ENCODE measurements around the gene TMEM273.

Gene TMEM273

DNA sequence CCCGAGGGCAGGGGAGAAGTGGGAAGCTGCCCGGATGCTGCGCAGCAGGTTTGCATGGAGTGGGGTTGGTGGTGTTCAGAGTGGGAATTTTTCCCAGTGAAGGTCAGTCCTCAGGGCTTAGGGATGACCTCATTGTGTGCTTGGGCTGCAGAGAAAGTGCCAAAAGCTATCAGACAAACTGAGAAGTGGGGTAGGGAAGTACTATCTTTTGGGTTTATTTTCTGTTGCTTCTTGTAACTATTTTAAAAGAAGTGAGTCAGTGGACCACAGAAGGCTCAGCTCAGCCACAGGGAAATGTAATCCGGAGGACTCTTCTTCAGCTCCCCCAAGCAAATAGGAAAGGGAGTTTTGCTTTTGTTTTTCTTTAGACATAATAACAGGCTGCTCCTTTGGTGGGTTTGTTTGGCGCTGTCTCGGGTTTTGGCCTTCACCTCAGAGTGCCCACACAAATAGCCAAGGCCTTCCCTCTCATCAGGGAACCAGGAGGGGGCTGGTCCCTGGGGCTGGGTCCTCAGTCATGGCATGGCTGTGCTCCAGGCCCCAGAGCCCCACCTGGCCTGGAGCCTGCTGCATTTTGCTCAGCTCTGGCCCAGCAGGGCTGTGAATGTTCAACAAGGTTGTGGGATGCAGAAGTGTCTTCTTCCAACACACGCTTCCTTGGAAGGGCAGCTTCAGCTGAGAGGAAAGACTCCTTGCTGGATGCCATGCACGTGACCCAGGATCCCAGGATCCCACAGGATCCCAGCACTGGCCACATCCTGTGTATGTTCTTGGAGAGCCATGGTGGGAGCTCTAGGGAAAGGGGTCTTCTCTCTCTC is 49.0 kb downstream of the TMEM273 start:
- FAIRE-seq = no peak

- no peak for FAIRE-seq
Measured at GRCh38 chr10:49138361-49138891, 49.8 kb downstream of the TMEM273 start.

- no peak for FAIRE-seq
Measured at GRCh38 chr10:49136525-49136924, 51.7 kb downstream of the TMEM273 start.

DNA sequence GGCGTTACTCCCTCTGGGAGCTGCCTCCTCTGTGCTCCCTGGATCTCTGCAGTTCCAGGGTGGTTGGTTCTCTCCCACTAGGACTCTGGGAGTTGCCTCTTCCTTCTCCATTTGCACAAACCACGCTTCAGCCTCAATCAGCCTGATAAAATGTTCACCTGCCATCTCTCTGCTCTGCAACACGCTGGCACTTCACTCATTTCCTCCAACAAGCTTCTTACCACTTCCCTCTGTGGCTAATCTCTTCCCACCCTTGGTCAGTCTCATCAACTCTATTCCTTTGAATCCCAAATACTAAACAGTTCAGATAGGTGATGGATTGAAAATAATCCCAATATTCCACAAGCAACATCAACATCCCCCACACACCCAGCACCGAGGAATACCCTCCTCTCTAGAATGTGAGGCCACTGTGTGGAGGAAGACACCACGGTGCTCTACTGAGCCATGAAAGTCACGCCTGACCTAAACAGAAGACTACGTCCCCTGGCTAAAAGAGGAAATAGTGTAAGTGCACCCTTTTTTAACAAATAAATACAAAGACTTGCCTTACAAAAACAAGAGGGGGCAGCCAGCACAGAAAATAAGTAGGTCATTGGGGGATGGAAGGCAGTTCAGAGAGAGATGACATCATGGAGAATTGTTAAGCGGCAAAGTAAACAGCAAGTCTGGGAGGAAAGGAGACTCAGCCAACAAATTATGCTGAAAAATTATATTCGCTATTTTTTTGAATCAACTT is 52.4 kb downstream of the TMEM273 start:
- FAIRE-seq = no peak

DNA sequence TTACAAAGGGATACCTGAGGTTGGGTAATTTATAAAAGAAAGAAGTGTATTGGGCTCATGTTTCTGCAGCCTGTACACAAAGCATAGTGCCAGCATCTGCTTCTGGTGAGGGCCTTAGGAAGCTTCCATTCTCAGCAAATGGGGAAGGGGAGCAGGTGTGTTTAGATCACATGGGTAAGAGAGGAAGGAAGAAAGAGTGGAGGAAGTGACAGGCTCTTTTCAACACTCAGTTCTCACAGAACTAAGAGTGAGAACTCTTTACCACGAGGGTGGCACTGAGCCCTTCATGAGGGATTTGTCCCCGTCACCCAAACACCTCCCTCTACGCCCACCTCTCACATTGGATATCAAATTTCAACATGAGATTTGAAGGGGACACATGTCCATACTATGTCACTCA is 53.9 kb downstream of the TMEM273 start:
- FAIRE-seq = no peak

DNA sequence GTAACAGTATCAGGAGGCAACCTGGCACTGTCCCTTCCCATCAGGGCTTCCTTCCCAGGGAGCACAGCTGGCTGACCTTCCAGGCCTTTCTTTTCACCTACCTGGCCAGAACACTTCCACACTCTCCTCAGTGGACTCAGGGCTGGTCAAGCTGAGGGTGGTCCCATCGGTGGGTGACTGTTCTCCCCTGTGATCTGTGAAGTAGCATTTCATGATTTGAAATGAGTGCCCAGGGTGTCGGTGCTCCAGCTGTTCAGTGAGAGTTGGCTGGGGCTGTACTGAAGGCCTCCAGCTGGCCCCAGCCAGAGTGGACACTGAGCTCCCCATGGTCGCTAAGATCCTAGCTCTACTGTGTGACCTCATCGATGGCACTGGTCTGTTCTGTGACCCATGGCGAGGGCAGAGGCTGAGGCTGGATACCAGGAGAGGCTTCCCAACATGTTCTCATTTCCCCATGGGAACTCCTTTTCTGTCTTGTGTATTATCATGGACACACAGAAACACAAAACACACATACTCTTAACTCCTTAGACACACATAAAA is 54.4 kb downstream of the TMEM273 start, which contains the start of gene FAM170B:
TSS of gene FAM170B (minus strand) at position 316 of the 543 bp plus-strand sequence. CDS start at position 213, 103 bp downstream.
- no peak for FAIRE-seq

DNA sequence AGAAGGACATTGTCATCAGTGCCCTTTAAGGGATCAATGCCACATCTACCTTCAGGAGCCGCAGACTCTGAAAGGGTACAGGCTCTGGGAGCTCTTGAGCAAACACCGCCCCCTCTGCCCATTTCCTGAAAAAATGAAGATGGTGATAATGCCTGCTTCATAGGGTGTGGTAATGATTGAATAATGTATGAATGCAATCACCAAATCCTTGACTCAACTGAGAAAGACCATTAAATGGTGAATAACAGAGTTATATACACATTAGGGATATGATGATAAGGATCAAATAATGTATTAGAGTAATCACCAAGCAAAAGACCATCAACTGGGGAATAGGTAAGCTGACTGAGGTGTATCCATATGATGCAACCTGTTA is 55.8 kb downstream of the TMEM273 start:
- FAIRE-seq = no peak

DNA sequence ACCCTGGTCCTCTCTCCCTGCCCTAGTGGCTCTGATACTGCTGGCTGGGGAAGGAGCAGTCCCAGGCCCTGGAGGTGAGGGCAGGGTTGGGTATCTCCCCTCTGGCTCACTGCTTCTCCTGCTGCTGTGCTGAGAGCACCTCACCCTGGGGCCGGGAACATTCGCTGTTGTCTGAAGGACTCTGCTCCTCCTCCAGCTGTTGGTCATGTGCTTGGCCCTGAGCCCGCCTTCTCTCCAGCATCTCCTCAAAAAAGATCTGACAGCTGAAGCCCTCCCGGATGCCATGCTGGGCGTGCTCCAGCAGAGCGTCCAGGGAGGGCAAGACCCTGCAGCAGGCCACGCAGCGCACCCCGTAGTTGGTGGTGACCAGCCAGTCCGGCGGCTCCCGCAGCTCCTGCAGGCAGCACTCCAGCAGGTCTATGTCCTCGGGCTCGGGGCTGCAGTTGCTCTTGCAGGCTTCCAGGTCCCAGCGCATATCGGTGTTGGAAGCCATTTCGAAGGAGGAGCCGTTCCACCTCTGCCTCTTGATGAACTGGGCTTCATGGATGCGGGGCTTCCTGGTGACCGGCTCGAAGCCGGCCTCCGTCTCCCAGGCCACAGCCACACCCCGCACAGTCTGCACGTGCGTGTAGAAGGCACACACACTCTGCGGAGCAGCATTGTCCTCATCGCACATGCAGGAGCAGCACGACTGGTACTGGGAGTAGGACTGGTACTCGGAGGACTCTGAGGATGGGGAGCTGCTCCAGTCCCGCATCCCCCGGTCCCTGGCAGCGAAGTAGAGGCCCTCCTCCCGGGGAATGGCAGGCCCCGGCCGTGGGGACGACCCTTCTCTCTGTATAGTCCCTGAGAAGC is 56.5 kb downstream of the TMEM273 start:
- no peak for FAIRE-seq

- FAIRE-seq = no peak
Measured at GRCh38 chr10:49129376-49129775, 58.8 kb downstream of the TMEM273 start.

DNA sequence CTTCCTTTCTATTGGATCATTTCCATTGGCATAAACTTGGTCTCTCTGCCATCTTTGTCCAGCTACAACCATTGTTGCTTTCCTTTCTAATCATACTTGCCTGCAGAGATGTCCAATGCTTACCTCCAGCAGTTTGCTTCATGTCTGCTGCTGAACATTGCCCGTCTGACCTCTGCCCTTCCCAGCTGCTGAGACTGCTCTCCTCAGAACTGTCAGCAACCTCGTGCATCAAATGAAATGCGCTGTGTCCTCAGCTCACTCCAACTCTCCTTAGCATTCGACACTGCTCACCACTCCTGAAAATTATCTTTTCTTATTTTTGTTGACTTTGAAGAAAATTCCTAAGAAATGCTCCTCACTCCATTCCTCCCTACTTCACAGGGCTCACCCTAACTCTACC is 59.3 kb downstream of the TMEM273 start:
- no peak for FAIRE-seq

- no peak for FAIRE-seq
Measured at GRCh38 chr10:49123981-49124950, 63.9 kb downstream of the TMEM273 start.

GRCh38 chr10:49120911-49121310 is 67.3 kb downstream of the TMEM273 start:
- no peak for FAIRE-seq

- FAIRE-seq = no peak
Measured at GRCh38 chr10:49119746-49120145, 68.4 kb downstream of the TMEM273 start.

GRCh38 chr10:49118430-49119074 is 69.6 kb downstream of the TMEM273 start:
- FAIRE-seq = no peak

- FAIRE-seq = no peak
Measured at GRCh38 chr10:49117376-49118070, 70.7 kb downstream of the TMEM273 start.

GRCh38 chr10:49116509-49117375 is 71.4 kb downstream of the TMEM273 start:
- no peak for FAIRE-seq

- no peak for FAIRE-seq
Measured at GRCh38 chr10:49115796-49116508, 72.2 kb downstream of the TMEM273 start.
